GM19023 (cell line): ENCODE measurements around the gene BPI.
"Not testable (repeated sequence)": the region's sequence is repeated elsewhere in the genome, so short reads cannot be mapped to it uniquely, and the experiment has no call there.

Experiments used
- ATAC-seq: cut with Tn5 transposase; IDR thresholded peaks from one replicate; pipeline ENCODE4 v1.9.1; 2021; ENCODE audit warnings: mild to moderate bottlenecking, moderate library complexity; ENCODE audit not compliant: unreplicated experiment

Gene BPI

DNA sequence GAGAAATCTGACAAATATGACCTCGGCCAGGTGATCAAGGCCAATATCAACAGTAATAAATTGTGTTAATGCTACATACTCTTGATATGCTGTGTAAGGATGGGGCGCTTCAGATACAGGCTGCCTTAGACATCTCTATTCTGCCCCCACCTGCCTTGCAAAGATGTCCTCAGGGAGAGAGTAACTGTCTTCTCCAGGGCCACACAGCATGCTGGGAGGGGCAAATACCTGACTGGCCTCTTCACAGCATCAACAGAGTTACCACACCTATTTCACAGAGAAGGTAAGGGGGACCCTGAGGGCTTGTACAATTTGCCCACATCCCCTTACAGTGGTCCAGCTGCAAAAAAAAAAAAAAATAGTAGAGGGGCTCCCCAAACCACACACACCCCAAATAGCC is 26.3 kb upstream of the BPI start:
- ATAC-seq = no peak

DNA sequence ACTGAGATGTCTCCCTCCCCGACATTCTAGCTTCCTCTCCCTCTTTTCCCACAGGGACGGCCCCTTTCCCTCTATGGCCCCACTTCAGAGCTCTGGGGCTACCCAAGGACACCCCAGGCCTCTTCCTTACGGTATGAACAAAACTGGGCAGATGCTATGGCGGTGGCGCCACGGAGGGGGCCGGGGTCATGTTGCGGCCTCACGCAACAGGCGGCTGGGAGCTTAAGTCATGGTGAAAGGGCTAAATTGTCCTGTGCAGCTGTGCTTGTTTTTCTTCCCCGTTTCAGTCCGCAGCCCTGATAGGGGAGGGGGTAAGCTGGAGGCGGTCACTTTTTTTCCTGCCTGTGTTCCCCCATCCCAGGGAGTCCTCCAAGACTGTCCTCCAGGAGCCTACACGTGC is 25.8 kb upstream of the BPI start:
- no peak for ATAC-seq

DNA sequence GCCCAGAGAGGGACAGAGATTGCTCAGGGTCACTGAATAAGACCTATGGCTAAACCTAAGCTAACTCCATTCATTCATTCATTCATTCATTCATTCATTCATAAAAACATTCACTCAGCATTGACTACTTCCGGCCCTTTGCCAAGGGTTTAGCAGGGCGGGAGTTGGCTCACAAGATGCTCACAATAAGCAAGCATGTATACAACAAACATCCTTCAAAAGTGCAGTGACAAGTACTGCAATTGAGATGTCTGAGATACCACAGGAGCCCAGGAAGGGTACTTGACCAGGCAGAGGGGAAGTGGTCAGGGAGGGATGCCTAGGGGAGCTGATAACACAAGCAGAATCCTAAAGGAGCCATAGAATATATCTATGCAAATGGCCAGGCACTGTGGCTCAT is 25.2 kb upstream of the BPI start:
- no peak for ATAC-seq

DNA sequence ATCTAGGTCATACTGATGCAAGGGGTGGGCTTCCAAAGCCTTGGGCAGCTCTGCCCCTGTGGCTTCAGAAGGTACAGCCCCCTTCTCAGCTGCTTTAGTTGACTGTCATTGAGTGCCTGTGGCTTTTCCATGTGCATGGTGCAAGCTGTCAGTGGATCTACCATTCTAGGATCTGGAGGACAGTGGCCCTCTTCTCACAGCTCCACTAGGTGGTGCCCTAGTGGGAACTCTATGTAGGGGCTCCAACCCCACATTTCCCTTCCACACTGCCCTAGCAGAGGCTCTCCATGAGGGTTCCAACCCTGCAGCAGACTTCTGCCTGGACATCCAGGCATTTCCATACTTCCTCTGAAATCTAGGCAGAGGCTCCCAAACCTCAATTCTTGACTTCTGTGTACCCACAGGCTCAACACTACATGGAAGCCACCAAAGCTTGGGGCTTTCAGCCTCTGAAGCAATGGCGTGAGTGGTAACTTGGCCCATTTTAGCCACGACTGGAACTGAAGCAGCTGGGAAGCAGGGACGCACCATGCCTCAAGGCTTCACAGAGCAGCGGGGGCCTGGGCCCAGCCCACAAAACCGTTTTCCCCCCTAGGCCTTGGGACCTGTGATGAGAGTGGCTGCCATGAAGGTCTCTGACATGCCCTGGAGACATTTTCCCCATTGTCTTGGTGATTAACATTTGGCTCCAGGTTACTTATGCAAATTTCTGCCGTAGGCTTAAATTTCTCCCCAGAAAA is 22.6 kb upstream of the BPI start:
- ATAC-seq = not testable (repeated sequence)

- ATAC-seq = no peak
These were observed 20.7 kb upstream of the BPI start for GRCh38 chr20:38283236-38283635.

DNA sequence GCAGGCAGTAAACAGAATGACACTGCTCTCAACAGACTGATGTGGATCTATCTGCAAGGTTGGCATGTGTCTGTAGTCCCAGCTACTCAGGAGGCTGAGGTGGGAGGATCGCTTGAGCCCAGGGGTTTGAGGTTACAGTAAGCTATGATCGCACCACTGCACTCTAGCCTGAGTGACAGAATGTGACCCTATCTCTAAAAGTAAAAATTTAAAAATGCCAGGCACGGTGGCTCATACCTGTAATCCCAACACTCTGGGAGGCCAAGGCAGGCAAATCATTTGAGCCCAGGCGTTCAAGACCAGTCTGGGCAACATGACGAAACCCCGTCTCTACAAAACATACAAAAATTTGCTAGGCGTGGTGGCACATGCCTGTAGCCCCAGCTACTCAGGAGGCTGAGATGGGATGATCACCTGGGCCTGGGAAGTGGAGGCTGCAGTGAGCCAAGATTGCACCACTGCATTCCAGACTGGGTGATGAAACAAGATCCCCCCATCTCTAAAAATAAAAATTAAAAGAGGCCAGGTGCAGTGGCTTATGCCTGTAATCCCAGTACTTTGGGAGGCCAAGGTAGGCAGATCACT is 19.8 kb upstream of the BPI start:
- ATAC-seq = not testable (repeated sequence)

DNA sequence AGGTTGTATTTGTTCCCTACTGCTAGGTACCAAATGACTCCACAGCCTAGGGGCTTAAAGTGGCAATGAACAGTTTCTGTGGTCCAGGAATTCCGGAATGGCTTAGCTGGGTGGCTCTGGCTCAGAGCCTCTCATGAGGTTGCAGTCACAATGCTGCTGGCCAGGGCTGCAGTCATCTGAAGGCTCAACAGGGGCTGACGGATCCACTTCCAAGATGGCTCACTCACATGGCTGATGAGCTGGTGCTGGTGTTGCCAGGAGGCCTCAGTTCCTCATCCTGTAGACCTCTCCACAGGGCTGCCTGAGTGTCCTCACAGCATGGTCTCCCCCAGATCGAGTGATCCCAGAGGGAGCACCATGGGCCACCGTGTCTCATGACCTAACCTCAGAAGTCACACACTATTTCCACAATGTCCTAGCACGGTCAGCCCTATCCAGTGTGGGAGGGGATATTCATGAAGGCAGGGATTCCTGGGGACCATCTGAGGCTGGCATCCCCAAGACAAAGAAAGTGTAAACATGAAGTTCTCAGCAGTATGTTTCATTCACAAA is 19.0 kb upstream of the BPI start:
- no peak for ATAC-seq

DNA sequence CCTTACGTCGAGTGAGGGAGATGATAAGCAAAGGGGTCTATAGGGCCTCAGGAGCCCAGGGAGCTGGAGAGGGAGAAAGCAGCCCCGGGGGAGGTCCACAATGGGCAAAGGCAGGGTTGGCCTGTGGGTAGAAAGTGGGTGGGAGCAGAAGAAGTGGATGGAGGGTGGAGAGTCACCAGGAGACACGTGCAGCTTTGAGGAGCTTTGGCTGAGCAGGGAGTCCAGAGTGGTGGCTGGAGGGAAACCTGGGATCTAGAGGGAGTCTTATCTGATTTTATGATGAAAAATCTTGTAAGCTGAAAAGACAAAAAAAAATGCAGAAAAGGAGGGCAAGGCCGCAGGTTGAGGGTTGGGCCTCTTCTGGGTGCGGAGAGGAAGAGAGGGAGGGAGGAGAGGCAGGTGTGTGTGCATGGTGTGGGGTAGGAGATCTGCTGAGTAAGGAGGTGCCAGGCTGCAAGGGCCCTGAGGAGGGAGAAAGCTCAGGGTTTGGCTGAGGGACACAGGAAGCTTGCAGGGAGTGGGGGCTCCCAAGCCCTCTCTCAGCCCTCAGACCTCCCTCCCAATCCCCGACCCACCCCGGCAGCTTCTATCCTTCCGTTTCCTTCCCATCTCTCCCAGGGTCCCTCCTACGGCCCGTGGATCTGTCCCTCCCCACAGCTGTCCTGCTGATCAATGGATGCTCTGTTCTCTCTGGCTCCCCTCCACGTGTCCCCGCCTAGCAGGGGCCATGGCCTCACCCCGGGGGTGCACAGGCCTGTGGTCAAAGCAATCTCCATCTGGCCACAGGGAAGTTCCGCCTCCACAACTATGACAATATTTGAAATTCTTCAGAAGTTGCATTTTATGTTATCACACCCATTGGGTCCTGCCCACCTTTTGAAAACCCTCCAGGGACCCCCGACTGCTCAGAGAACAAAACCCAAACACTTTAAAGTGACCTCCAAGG is 17.1 kb upstream of the BPI start:
- ATAC-seq = no peak

DNA sequence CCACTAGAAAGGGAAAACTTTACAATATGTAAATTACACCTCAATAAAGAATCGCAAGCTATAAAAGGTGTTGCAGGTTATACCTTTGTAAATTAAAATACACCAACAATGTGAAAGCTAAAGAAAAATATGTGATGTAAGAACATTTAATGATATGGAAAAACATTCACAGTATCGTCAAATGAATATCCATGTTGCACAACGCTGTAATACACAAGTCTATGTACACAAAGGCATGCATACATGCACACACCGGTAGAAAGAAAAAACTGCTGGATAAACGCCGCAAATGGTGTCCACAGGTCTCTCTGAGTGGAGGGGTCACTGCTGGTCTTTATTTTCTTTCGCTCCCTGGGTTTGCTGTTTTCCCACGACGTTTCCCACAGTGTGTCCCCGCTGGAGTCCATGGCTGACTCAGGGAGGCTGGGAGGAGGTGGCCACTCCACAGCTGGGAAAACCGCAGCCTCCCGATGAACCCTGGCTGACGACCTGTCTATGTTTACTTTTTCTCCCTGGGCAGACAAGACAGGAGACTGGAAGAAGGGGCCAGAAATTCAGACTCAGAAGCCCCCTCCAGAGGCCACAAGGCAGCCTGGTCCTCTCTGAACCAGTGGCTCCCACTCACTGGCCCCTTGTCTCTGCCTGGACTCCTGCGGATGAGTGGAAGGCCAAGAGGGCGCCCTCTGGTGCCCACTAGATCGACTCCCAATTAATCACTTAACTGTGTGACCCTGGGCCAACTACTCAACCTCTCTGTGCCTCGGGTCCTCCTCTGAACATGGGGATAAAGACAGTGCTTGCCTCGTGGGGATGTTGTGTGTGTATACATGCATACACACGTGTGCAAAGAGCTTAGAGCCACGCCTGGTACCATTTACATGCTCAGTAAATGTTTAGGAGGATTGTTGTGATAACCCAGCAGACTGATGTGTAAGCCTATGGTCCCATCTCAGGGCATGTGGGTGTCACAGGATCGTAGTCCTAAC is 12.8 kb upstream of the BPI start:
- no peak for ATAC-seq

DNA sequence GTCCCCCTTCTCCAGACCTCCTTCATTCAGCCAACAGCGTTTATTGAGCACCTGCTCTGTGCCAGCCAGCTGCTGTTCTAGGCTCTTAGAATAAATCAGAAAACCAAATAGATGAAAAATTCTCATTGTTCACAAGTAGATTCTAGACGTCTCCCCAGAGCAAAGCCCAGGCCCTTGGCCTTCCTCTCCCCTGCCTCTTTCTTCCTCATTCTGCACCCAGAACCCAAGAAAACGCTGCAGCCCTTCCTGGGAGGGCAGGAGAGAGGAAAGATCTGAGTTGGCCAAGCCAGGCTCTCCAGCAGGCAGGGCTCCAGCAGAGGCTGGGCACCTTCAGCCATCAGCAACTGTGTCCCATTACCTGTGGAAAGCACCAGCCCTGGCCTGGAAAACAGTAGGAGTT is 12.0 kb upstream of the BPI start:
- no peak for ATAC-seq

DNA sequence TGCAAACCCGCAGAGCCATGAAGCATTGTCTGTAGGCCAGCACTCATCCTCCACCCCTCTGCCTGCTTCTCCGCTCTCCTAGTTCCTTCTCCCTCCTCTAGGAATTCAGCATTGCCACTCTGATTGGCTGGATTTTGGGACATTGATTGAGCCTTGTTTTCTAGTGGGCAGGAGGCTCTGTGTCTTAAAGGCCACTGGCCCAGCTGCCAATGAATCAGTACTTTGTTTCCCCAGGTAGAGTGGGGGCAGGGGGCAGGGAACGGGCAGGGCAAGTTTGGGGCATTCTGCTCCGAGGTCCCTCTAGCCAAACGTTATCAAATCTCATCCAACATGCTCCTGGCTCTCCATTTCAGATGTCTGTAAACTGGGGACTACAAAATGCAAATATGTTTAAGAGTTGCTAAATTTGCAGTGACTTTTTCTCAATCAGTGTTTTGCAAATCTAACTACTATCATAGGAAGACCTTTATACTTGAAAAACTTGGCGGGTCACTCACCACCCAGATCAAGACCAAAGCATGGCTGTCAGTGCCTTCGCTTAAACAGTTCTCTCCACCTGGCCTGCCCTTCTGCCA is 10.4 kb upstream of the BPI start:
- ATAC-seq = no peak

DNA sequence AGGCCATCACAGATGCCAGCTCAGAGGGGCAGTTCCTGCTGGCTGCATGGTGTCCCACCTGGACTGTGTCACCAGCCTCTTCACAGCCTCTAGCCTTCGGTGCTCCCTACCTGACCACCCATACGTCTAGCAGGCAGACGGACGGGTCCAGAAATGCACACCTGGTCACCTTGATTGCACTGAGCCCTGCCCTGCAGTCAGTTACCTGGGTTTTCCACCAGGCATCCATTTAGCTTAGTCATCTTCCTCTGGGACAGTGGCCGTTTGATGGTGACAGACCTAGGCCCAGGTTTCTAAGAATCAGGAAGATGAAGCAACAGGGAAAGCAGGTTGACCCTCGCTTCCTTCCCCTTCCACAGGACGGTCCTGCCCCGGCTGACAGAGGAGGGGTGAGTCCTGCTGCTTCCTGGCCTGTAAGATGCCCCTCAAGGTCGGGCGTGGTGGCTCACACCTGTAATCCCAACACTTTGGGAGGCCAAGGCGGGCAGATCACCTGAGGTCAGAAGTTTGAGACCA is 9.8 kb upstream of the BPI start:
- no peak for ATAC-seq

GRCh38 chr20:38295811-38296210 is 8.1 kb upstream of the BPI start:
- ATAC-seq = no peak

- ATAC-seq = no peak
These were observed 7.5 kb upstream of the BPI start for GRCh38 chr20:38296433-38296832.

- no peak for ATAC-seq
These were observed 5.9 kb upstream of the BPI start for GRCh38 chr20:38297916-38298674.

DNA sequence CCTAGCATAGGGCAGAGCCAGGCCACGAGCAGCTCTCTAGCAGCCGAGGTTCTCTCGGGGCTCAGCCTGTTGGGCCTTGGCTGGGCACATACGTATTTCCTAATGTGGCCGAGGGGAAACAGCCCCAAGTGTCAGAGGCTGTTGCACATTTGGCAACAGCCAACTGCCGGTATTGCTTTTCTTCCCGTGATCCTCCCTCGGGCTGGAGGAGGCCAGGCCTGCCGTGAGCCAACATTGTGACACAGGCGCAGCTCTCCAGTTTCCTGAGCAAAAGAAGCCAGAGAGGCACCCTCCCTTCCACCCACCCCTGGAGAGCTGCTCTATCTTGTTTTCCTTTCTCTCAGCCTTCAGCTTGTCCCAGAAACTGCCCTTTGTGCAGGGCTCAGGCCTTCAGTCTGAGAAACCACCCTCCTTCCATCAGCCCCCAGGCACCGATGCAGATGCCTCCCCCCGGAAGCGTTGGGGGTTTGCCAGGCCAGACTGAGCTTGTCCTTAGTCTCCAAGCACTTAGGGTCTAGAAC is 5.1 kb upstream of the BPI start:
- ATAC-seq = no peak

DNA sequence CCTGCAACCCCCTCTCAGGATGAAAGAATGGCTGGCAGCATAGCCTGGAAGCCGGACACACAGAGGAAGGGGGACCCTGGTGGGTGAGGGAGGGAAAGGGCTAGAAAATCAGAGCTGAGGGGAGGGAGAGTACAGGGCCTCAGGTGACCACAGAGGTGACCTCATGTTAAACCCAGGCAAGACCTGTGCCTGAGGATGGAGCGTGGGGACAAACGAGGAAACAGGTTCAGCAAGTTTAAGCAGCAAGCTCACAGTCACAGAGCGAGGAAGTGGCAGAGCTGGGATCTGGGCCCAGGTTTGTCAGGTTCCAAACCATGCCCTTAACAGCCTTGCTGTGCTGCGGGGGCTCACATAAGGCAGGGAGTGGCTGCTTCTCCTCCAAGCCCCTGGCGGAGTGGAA is 4.0 kb upstream of the BPI start:
- ATAC-seq = no peak

GRCh38 chr20:38300438-38300837 is 3.5 kb upstream of the BPI start:
- no peak for ATAC-seq

GRCh38 chr20:38301309-38301708 is 2.6 kb upstream of the BPI start:
- no peak for ATAC-seq
